Activated T-cell treated with anti-CD3 and anti-CD28 coated beads, Interleukin-2, amount 50 U/mL, for 24 hours (primary cell): ENCODE data around the gene SLPI.

ENCODE experiments used
- DNase-seq: peaks from one replicate; pipeline ENCODE4 v3.0.0-alpha.2; 2020
- H3K27ac Mint-ChIP-seq: 2 replicates; pipeline ENCODE4 v1.8.0; 2020; ENCODE audit warnings: mild to moderate bottlenecking, mixed read lengths
- H3K27me3 Mint-ChIP-seq: 2 replicates; pipeline ENCODE4 v1.8.0; 2020; ENCODE audit warnings: mixed read lengths
- H3K36me3 Mint-ChIP-seq: 2 replicates; pipeline ENCODE4 v1.8.0; 2020; ENCODE audit warnings: low read depth, mixed read lengths
- H3K4me1 Mint-ChIP-seq: 2 replicates; pipeline ENCODE4 v1.8.0; 2020; ENCODE audit warnings: low read depth, mixed read lengths
- H3K4me3 Mint-ChIP-seq: 2 replicates; pipeline ENCODE4 v1.8.0; 2020; ENCODE audit warnings: mild to moderate bottlenecking, moderate library complexity, mixed read lengths
- H3K9me3 Mint-ChIP-seq: 2 replicates; pipeline ENCODE4 v1.8.0; 2020; ENCODE audit warnings: mixed read lengths

Gene SLPI, protein sequence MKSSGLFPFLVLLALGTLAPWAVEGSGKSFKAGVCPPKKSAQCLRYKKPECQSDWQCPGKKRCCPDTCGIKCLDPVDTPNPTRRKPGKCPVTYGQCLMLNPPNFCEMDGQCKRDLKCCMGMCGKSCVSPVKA

DNA sequence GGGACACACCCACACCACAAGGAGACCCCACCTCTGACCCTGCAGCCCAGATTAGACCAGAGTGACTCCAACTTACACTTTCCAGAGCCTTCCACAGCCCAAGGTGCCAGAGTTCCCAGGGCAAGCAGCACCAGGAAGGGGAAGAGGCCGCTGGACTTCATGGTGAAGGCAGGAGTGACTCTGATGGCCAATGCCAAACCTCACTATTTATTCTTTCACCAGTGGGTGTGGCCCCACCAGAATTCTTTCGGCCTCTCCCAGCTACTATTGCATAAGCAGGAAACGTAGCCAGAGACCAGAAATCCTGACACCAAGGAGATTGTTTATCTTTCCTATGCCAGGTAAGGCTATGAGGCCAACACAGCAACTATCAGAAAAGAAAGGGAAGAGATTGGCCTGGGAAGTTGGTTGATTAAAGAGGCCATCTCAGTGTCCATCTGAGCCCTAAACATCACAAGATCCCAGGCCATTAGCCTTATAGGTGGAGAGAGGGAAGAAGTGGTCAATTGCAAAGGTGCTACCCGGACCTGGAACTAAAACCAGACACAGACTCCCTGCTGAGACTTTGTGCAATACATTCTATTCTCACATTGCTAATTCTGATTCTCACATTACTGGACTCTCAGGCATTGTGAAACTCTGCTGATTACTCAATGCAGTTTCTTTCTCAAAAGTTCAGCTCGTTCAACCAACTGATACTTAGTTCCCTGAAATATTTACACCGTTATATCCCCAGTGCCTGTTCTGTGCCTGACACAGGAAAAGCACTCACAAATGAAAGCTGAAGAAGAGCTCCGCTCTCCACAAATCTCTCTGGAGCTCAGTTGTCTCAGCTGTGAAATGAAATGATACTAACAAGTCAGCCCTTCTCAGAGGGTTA lies at the start of gene SLPI:
SLPI (minus strand) TSS at position 182 of the 880 bp plus-strand sequence; CDS start at position 161, 21 bp downstream.
- H3K9me3 Mint-ChIP-seq = no peaks in the 10 kb centered on the region
- no peak within 1 kb of the TSS for H3K4me3 Mint-ChIP-seq
- no peak for DNase-seq
- no peak within 1 kb of the TSS for H3K27ac Mint-ChIP-seq
- H3K36me3 Mint-ChIP-seq = no peaks in the 10 kb centered on the region
- H3K4me1 Mint-ChIP-seq = peaks cover 6% of the 10 kb centered on the region
- H3K27me3 Mint-ChIP-seq = peaks cover 45% of the 10 kb centered on the region

DNA sequence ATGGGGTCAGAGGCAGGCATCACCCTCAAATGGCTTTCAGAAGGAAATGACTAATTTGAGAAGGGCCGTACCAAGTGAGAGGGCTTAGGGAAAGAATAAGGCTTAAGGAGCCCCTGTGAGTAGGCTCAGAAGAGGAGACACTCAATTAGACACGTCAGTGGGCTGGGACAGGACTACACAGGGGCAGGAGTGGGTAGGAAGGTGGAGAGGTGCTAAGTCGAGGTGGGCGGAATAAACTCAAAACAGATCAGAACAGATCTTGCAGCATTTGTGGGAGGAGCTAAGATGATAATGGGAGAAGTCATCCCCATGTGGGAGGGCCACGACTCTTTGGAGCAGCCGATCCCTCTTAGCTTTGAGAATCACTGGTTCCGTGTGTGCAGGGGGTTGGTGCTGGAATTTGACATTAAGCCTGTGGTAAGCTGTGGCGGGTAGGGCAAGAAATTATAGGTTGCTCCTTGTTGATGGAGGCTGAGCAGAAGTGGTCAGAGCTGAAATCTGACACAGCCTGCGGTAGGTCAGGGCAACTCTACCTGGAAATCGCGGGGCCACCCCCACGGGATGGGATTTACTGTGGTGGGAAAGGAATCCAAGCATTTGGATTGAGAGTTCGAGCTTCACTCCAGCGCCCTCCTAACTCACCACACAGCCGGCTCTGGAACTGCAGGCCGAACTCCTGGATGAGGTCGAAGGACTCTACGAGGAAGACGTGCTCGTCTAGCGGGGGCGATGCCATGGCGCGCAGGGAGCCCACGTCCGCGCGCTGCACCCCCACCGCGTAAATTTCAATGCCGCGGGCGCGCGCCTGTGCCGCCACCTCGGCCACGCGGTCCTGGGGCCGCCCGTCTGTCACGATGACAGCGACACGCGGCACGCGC lies 49.5 kb upstream of the SLPI start:
- Mint-ChIP-seq H3K27ac (no peak overlapping the region), H3K4me1 (peaks cover 27% of the 10 kb centered on the region), H3K36me3 (no peaks in the 10 kb centered on the region), H3K9me3 (no peaks in the 10 kb centered on the region), H3K4me3 (no peak overlapping the region), H3K27me3 (peaks cover 53% of the 10 kb centered on the region)
- DNase-seq = no peak

DNA sequence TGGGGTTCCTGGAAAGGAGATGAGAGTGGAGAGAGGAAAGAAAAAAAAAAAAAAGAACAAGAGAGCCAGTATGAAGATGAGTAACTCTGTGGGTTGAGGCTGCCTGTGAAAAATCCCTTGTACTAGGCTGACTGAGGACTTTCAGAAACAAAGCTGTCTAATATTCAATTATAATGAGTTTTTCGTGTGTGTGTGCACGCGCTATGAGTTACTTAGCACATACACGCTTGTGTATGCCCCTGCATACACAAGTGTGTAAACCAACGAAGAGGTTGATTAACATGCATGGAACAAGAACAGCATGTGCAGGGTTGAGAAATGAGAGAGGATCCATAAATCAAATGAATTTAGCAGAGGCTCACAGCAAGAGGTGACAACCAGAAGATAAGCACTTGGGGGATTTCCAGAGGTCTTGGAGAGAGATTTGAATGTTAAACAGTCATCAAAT lies 47.5 kb upstream of the SLPI start:
- Mint-ChIP-seq H3K36me3 (no peaks in the 10 kb centered on the region), H3K4me3 (no peak overlapping the region), H3K9me3 (no peaks in the 10 kb centered on the region), H3K27ac (peak overlapping the region; percentile 81), H3K4me1 (peaks cover 27% of the 10 kb centered on the region), H3K27me3 (peaks cover 54% of the 10 kb centered on the region)
- no peak for DNase-seq

GRCh38 chr20:45300961-45301360 lies 46.6 kb upstream of the SLPI start:
- no peak overlapping the region for H3K4me3 Mint-ChIP-seq
- no peak overlapping the region for H3K27ac Mint-ChIP-seq
- H3K27me3 Mint-ChIP-seq = peaks cover 53% of the 10 kb centered on the region
- no peaks in the 10 kb centered on the region for H3K9me3 Mint-ChIP-seq
- H3K36me3 Mint-ChIP-seq = no peaks in the 10 kb centered on the region
- H3K4me1 Mint-ChIP-seq = peaks cover 27% of the 10 kb centered on the region
- DNase-seq = peak; percentile 53

- Mint-ChIP-seq H3K4me3 (no peak overlapping the region), H3K4me1 (peaks cover 27% of the 10 kb centered on the region), H3K36me3 (no peaks in the 10 kb centered on the region), H3K27me3 (peaks cover 52% of the 10 kb centered on the region), H3K27ac (no peak overlapping the region), H3K9me3 (no peaks in the 10 kb centered on the region)
- DNase-seq = no peak
Observed at GRCh38 chr20:45299786-45300185, 45.4 kb upstream of the SLPI start.

GRCh38 chr20:45297786-45298497 lies 43.6 kb upstream of the SLPI start:
- Mint-ChIP-seq H3K27me3 (peaks cover 49% of the 10 kb centered on the region), H3K9me3 (no peaks in the 10 kb centered on the region), H3K4me3 (no peak overlapping the region), H3K36me3 (no peaks in the 10 kb centered on the region), H3K27ac (no peak overlapping the region), H3K4me1 (peaks cover 23% of the 10 kb centered on the region)
- no peak for DNase-seq

DNA sequence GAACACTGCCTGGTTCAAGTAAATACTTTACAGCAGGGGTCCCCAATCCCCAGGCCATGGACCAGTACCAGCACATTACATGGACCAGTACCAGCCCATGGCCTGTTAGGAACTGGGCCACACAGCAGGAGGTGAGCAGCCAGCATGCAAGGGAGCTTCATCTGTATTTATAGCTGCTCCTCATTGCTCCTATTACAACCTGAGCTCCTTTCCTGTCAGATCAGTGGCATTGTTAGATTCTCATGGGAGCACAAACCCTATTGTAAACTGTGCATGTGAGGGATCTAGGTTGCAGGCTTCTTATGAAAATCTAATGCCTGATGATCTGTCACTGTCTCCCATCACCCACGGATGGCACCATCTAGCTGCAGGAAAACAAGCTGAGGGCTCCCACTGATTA lies 40.3 kb upstream of the SLPI start:
- Mint-ChIP-seq H3K36me3 (no peaks in the 10 kb centered on the region), H3K27me3 (peaks cover 60% of the 10 kb centered on the region), H3K4me1 (peaks cover 13% of the 10 kb centered on the region), H3K27ac (no peak overlapping the region), H3K9me3 (no peaks in the 10 kb centered on the region), H3K4me3 (no peak overlapping the region)
- DNase-seq = no peak

- no peaks in the 10 kb centered on the region for H3K9me3 Mint-ChIP-seq
- peaks cover 61% of the 10 kb centered on the region for H3K27me3 Mint-ChIP-seq
- H3K4me1 Mint-ChIP-seq = peaks cover 13% of the 10 kb centered on the region
- H3K4me3 Mint-ChIP-seq = peak overlapping the region; percentile 74
- no peak overlapping the region for H3K27ac Mint-ChIP-seq
- no peaks in the 10 kb centered on the region for H3K36me3 Mint-ChIP-seq
- DNase-seq = no peak
Observed at GRCh38 chr20:45294003-45294368, 39.6 kb upstream of the SLPI start.

DNA sequence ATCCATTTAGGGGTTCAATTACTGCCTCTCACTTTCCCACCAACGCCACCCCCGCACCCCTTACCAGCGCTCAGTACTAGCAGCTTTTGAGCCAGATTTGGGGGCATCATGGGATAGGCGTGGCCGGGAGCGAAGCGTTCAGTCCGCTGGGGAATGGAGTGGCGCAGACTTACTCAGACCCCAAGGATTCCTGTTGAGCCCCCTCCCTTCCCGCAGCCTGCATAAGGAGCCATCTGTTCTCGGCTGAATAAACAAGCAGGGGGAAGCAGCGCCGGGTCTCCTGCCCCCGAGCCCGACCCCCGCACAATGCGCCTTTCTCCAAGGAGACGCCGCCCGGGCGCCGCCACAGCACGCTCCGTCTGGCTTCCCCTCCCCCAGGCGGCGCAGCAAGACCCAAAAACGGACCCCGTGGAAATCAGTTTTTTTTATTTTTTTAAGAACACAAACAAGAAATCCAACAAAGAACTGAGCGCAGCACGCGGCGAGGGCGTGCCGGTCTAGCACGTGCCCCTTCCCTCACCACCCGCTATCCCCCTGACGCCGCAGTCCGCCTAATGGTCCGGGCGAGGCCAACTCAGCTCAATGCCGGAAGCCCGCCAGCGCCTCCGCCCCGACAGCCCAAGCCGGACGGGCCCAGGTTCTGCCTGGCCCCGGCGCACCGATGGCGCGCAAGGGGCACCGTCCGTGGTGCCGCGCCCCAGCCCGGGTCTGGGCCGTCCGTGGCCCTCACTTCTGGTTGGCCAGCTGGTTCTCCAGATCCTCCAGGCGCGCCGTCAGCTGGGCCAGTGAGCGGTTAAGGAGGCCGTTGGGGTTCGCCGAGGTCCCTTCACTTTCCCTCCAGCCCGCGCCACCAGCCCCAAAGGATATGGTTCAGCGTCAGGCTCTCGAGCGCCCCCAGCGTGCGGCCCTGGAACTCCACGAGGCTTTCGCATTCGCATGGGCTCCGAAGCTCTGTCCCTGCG lies 39.0 kb upstream of the SLPI start:
- Mint-ChIP-seq H3K27ac (no peak overlapping the region), H3K36me3 (no peaks in the 10 kb centered on the region), H3K9me3 (no peaks in the 10 kb centered on the region), H3K27me3 (peaks cover 63% of the 10 kb centered on the region), H3K4me1 (peaks cover 13% of the 10 kb centered on the region), H3K4me3 (peak overlapping the region; percentile 74)
- DNase-seq = peak; percentile 92

- DNase-seq = no peak
- Mint-ChIP-seq H3K4me3 (peak overlapping the region; percentile 74), H3K27me3 (peaks cover 58% of the 10 kb centered on the region), H3K27ac (no peak overlapping the region), H3K9me3 (no peaks in the 10 kb centered on the region), H3K36me3 (no peaks in the 10 kb centered on the region), H3K4me1 (peaks cover 13% of the 10 kb centered on the region)
Observed at GRCh38 chr20:45292343-45292742, 38.0 kb upstream of the SLPI start.

DNA sequence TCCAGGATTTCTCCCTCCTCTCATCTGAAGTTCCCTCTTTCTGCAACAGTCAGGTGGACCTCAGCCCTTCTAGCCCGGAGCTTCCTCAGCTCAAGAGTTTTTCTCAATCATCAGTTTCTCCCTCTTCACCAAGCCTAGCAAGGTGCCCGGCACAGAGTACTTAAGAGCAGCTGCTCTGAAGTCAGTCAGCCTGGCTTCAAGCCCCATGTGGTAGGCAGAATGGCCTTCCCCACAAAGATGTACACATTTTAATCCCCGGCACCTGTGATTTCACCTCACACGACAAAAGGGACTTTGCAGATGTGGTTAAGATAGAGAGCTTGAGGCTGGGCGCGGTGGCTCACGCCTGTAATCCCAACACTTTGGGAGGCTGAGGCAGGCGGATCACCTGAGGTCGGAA lies 37.2 kb upstream of the SLPI start:
- H3K9me3 Mint-ChIP-seq = no peaks in the 10 kb centered on the region
- no peaks in the 10 kb centered on the region for H3K36me3 Mint-ChIP-seq
- H3K27ac Mint-ChIP-seq = no peak overlapping the region
- no peak for DNase-seq
- peaks cover 62% of the 10 kb centered on the region for H3K27me3 Mint-ChIP-seq
- H3K4me1 Mint-ChIP-seq = peaks cover 13% of the 10 kb centered on the region
- no peak overlapping the region for H3K4me3 Mint-ChIP-seq

DNA sequence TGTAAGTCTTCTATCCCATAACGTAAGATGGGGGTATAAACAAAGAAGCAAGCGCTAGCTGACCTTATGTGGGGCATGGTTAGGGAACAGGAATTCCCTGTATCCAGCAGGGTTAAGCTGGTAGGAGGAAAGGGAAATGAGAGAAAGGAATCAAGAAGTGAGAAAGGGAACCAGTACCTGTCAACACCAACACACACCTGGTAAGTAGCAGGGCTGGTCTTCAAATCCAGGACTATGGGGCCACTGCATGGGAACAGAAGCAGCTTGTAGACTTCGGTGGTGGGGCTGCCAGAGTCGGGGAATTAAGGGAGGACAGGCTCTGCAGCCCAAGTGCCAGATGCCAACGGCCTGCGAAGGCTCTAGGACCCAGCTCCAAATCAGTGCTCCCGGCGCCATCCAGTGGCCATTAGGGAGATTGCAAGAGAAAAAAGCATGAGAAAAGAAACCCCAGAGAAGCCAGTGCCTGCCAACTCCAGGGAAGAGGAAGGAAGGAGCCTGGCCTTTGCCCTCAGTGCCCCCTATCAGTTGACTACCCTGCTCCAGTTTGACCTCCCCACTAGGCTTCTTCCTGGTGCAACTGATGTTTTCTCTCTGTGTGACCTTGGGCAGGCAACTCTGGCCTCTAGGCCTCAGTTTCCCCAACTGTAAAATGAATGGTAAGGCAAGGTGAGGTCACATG lies 36.5 kb upstream of the SLPI start:
- Mint-ChIP-seq H3K27me3 (peaks cover 60% of the 10 kb centered on the region), H3K9me3 (no peaks in the 10 kb centered on the region), H3K27ac (no peak overlapping the region), H3K36me3 (no peaks in the 10 kb centered on the region), H3K4me1 (peaks cover 13% of the 10 kb centered on the region), H3K4me3 (no peak overlapping the region)
- DNase-seq = peak; percentile 74
